Forelimb muscle (tissue), 1 donor: Measurements from ENCODE around the gene TMEM39A. TPM values are rescaled to one million over a fixed set of nuclear protein-coding genes. Genes with fewer than 3 reads are reported as not detected.

Experiments
- DNase-seq: peaks from one replicate; pipeline ENCODE4 v3.0.0-alpha.2; 2013; ENCODE audit warnings: low read depth
- polyA plus RNA-seq: library from polyadenylated mRNA; unstranded; fragments of 120-200 nt; gene quantifications from one replicate; pipeline ENCODE4 v1.2.1, GENCODE V29; 2013; ENCODE audit not compliant: insufficient read length

The TMEM39A gene
- polyA plus RNA-seq, 1 donor = 42.6 TPM

- no peak for DNase-seq
Observed at GRCh38 chr3:119400466-119400865, 62.9 kb downstream of the TMEM39A start.

DNA sequence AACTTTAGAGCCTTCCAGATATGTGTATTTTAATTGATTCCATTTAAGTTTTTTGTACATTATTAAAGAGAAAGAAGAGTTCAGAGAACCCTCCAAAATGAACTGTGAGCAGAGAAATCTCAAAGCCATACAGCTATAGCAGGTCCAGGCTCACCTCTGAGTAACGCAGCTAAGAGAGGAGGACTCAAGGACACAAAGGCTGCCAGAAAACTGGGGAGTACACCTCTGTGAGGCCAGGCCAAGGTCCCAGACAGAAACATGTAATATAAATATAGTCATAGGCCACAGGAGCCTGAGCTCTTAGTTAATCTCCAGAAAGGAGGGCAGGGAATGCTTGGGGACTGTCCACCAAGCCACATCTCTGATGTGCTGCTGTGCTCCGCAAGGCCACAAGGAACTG, 66.5 kb downstream of the TMEM39A start:
- no peak for DNase-seq

GRCh38 chr3:119395923-119396358, 67.5 kb downstream of the TMEM39A start:
- no peak for DNase-seq

- no peak for DNase-seq
Observed at GRCh38 chr3:119388577-119388976, 74.8 kb downstream of the TMEM39A start.

DNA sequence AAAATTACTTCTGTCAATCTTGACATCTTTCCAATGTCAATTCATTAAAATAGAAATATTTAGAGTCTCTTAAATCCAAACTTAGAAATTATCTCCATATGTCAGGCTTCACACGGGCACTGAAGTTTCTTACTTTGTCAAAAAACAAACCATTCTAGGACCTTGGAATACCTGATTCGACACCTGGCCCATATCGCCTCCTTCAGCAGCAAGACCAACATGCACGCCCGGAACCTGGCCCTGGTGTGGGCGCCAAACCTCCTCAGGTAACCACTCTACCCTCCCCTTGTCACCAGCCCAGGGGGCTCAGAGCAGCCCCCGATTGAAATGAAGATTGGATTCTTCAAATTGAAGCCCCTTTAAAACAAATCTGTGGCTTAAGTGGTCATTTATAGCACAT, 81.3 kb downstream of the TMEM39A start:
- no peak for DNase-seq

DNA sequence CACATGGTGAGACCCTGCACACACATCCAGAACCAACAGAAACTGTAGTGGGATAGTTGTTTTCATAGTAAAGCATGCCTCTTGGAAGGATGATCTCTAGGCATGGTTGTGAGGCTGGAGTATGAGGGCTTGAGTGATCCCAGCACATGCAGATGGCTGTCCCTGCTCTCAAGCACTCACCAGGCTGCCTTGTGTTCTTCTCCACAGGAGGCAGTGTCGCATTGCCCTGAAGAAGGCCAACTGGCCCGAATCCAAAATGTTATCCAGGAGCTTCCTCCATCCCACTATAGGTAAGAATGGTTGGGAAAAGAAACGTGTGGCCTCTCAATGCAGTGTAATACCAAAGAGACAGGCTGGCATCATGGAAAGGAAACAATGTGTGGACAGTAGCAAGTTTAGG, 82.7 kb downstream of the TMEM39A start:
- DNase-seq = no peak

Other genes with a start within 250 kb of the TMEM39A start
- 8.8 TPM for gene B4GALT4, start 222.7 kb downstream of the TMEM39A start, polyA plus RNA-seq
- gene ARHGAP31, start 169.2 kb downstream of the TMEM39A start, polyA plus RNA-seq = 10.1 TPM
- 12.0 TPM for gene POGLUT1, start 5.3 kb upstream of the TMEM39A start, polyA plus RNA-seq
- 77.5 TPM for gene TIMMDC1, start 34.9 kb upstream of the TMEM39A start, polyA plus RNA-seq
- not detected for gene CD80, start 96.0 kb upstream of the TMEM39A start, polyA plus RNA-seq
- gene ADPRH, start 115.9 kb upstream of the TMEM39A start, polyA plus RNA-seq = 9.3 TPM
- gene PLA1A, start 134.3 kb upstream of the TMEM39A start, polyA plus RNA-seq = 0.22 TPM
- 38.2 TPM for gene POPDC2, start 197.0 kb upstream of the TMEM39A start, polyA plus RNA-seq
- 68.4 TPM for gene COX17, start 213.8 kb upstream of the TMEM39A start, polyA plus RNA-seq
- gene CFAP91, start 239.4 kb upstream of the TMEM39A start, polyA plus RNA-seq = 0.56 TPM